ENCODE data around the gene CATSPER3. TPM values are rescaled to one million over a fixed set of nuclear protein-coding genes. Genes with fewer than 3 reads are reported as not detected.

CATSPER3 gene
- total RNA-seq, 1 donor from 2014 or later: 0.33 TPM

DNA sequence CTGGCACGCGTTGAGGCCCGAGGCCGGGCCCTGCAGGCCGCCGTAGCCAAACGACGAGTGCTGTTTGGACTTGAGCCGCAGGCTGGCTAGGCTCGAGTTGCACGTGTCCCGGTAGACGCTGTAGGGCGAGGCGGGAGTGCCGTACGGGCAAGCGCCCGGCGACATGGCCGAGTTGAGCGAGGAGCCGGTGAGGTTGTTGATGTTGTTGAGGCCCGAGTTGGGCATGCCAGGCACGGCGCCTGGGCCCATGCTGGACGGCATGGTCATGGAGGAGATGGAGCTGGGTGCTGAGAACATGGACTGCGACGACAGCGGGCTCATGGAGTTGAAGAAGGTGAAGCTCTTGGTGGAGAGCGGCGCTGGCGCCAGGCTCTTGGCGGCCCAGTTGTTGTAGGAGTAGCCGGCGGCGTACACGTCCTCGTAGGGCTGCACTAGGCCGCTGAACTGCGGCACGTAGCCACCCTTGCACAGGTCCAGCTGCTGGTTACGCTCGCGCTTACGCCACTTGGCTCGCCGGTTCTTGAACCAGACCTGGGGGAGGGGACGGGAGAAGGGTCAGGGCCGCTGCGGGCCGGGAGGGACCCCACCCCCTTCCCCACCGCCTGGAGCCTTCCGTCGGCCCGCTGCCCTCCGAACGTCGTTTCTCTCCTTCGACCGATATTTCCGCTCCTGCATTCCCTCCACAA is 61.2 kb downstream of the CATSPER3 start:
- Mint-ChIP-seq H3K9me3 (ENCODE audit: unreplicated experiment) (no peaks in the 10 kb centered on the region), H3K27ac (ENCODE audit: unreplicated experiment) (no peak overlapping the region), H3K4me1 (ENCODE audit: unreplicated experiment) (peaks cover 24% of the 10 kb centered on the region), H3K27me3 (ENCODE audit: unreplicated experiment) (peaks cover 37% of the 10 kb centered on the region), H3K4me3 (ENCODE audit: unreplicated experiment) (peak overlapping the region; percentile 44), H3K36me3 (ENCODE audit: low read depth, unreplicated experiment) (peaks cover 6% of the 10 kb centered on the region)
- no peak for DNase-seq (ENCODE audit: low spot score)
- no peak for TF ChIP-seq CTCF (IDR thresholded peaks at IDR 0.05; ENCODE audit: unreplicated experiment)

DNA sequence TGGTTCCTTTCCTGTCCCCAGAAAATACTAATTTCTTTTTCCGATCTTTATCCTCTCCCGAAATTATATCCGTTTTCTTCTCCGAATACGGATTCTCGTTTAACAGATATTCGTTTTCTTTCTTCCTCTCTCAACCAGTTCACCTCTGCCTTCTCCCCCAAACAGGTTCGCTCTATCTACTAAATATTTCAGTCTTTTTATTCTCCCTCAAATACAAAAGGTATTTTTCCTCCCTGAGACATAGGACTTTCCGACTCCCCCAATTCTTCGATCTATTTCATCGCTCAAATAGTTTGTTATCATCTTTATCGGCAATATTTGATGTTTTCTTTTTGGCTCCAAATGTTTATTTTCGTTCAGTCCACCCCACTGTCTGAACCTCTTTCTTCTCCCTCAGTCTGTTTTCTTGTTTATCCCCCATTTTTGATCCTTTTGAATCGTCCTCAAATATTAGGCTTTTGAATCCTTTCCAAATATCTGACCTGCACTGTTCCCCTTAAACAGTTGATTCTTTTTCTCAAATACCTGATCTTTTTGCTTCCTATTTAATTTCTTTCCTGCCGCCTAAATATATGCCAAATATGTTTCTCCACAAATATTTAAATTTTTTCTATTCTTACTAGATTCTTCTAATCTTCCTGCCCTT is 61.9 kb downstream of the CATSPER3 start:
- H3K4me3 Mint-ChIP-seq (ENCODE audit: unreplicated experiment): peak overlapping the region; percentile 44
- TF ChIP-seq CTCF (IDR thresholded peaks at IDR 0.05; ENCODE audit: unreplicated experiment): no peak
- peaks cover 24% of the 10 kb centered on the region for H3K4me1 Mint-ChIP-seq (ENCODE audit: unreplicated experiment)
- H3K9me3 Mint-ChIP-seq (ENCODE audit: unreplicated experiment): no peaks in the 10 kb centered on the region
- H3K27ac Mint-ChIP-seq (ENCODE audit: unreplicated experiment): no peak overlapping the region
- peaks cover 6% of the 10 kb centered on the region for H3K36me3 Mint-ChIP-seq (ENCODE audit: low read depth, unreplicated experiment)
- H3K27me3 Mint-ChIP-seq (ENCODE audit: unreplicated experiment): peaks cover 37% of the 10 kb centered on the region
- DNase-seq (ENCODE audit: low spot score): no peak

GRCh38 chr5:135030123-135030955 is 62.6 kb downstream of the CATSPER3 start:
- DNase-seq (ENCODE audit: low spot score): no peak
- no peak overlapping the region for H3K27ac Mint-ChIP-seq (ENCODE audit: unreplicated experiment)

GRCh38 chr5:135030956-135031812 is 63.5 kb downstream of the CATSPER3 start:
- Mint-ChIP-seq H3K4me1 (ENCODE audit: unreplicated experiment) (peaks cover 25% of the 10 kb centered on the region), H3K27ac (ENCODE audit: unreplicated experiment) (no peak overlapping the region), H3K4me3 (ENCODE audit: unreplicated experiment) (peak overlapping the region; percentile 65)

More at GRCh38 chr5:135030123-135030955, 62.6 kb downstream of the CATSPER3 start:
- no peak for TF ChIP-seq CTCF (IDR thresholded peaks at IDR 0.05; ENCODE audit: unreplicated experiment)
- H3K36me3 Mint-ChIP-seq (ENCODE audit: low read depth, unreplicated experiment): peaks cover 6% of the 10 kb centered on the region
- no peaks in the 10 kb centered on the region for H3K9me3 Mint-ChIP-seq (ENCODE audit: unreplicated experiment)
- peaks cover 37% of the 10 kb centered on the region for H3K27me3 Mint-ChIP-seq (ENCODE audit: unreplicated experiment)
- peaks cover 25% of the 10 kb centered on the region for H3K4me1 Mint-ChIP-seq (ENCODE audit: unreplicated experiment)
- H3K4me3 Mint-ChIP-seq (ENCODE audit: unreplicated experiment): peak overlapping the region; percentile 65

More at GRCh38 chr5:135030956-135031812, 63.5 kb downstream of the CATSPER3 start:
- Mint-ChIP-seq H3K9me3 (ENCODE audit: unreplicated experiment) (no peaks in the 10 kb centered on the region), H3K36me3 (ENCODE audit: low read depth, unreplicated experiment) (peaks cover 6% of the 10 kb centered on the region), H3K27me3 (ENCODE audit: unreplicated experiment) (peaks cover 40% of the 10 kb centered on the region)
- no peak for TF ChIP-seq CTCF (IDR thresholded peaks at IDR 0.05; ENCODE audit: unreplicated experiment)
- no peak for DNase-seq (ENCODE audit: low spot score)
